GM12878 (cell line): Measurements from ENCODE around the gene TM9SF4. TPM values are rescaled to one million over a fixed set of nuclear protein-coding genes. Genes with fewer than 3 reads are reported as not detected.

Source experiments
- ATAC-seq: fragments of 200-7000 bp; cut with Tn5 transposase; 3 replicates; pipeline ENCODE4 v1.9.1; 2020; ENCODE audit warnings: mild to moderate bottlenecking, moderate library complexity
- BruUV-seq: library from RNA; stranded (reverse); fragments of 400-500 nt; replicated peaks from 2 replicates; lab custom pipeline; 2021; lab: Mats Ljungman, UMichigan
- CTCF ChIA-PET: fragments of 300-600 bp; sonication (Branson Sonifier 250); formaldehyde crosslinking; extraction: SDS; loops from one replicate; lab custom pipeline; 2021; ENCODE audit warnings: inconsistent platforms; lab: Yijun Ruan, JAX
- POLR2A ChIA-PET: fragments of 350-600 bp; formaldehyde crosslinking; extraction: SDS; loops from one replicate; lab custom pipeline; 2021; ENCODE audit warnings: inconsistent platforms; lab: Charles Lee
- RAD21 ChIA-PET: fragments of 300-600 bp; sonication (Branson Sonifier 250); formaldehyde crosslinking; loops from one replicate; lab custom pipeline; 2023; ENCODE audit warnings: antibody characterized with exemption; ENCODE audit not compliant: unreplicated experiment; lab: Charles Lee
- SMC1A ChIA-PET: fragments of 300-600 bp; sonication (Branson Sonifier 250); formaldehyde crosslinking; loops from one replicate; lab custom pipeline; 2023; ENCODE audit not compliant: unreplicated experiment, uncharacterized antibody; lab: Charles Lee
- DNase-seq: peaks from one replicate; pipeline ENCODE4 v3.0.0-alpha.2; 2011; ENCODE audit warnings: low read depth, low spot score
- FAIRE-seq: peaks from 3 replicates; lab custom pipeline; 2011; peaks lifted over from hg19 to GRCh38; lab: Jason Lieb, UNC
- H2AFZ ChIP-seq: 2 replicates; pipeline ENCODE4 v1.6.0; 2011; ENCODE audit warnings: low read depth, low read length, control low read depth; ENCODE audit not compliant: control insufficient read depth
- H3K27ac ChIP-seq: 2 replicates; pipeline ENCODE4 v1.5.1; 2011; ENCODE audit warnings: control low read depth; ENCODE audit not compliant: control insufficient read depth, insufficient read depth
- H3K27me3 ChIP-seq, 2 experiments: replicated peaks in 1 of 2; 2 replicates each; pipeline versions ENCODE4 v1.6.0 to v1.6.1; 2011; ENCODE audit warnings: low read length in 1 of 2; ENCODE audit not compliant: control insufficient read depth in 2 of 2, insufficient read depth in 2 of 2
- H3K36me3 ChIP-seq, 2 experiments: 2 replicates each; pipeline ENCODE4 v1.5.1; 2011; ENCODE audit warnings: low read length in 1 of 2; ENCODE audit not compliant: control insufficient read depth in 2 of 2, insufficient read depth in 2 of 2
- H3K4me1 ChIP-seq: 2 replicates; pipeline ENCODE4 v1.6.1; 2011; ENCODE audit warnings: mild to moderate bottlenecking, low read length, moderate library complexity, mixed read lengths; ENCODE audit not compliant: control insufficient read depth, insufficient read depth
- H3K4me2 ChIP-seq: 2 replicates; pipeline ENCODE4 v1.6.0; 2011; ENCODE audit warnings: control low read depth; ENCODE audit not compliant: control insufficient read depth, insufficient read depth
- H3K4me3 ChIP-seq: fragments of 200-600 bp; sonication (generic); 2 replicates; pipeline ENCODE4 v1.5.1; 2016
- H3K79me2 ChIP-seq: 2 replicates; pipeline ENCODE4 v1.6.0; 2011; ENCODE audit warnings: low read length; ENCODE audit not compliant: control insufficient read depth, insufficient read depth
- H3K9ac ChIP-seq: 2 replicates; pipeline ENCODE4 v1.8.0; 2011; ENCODE audit warnings: low read length, control low read depth, mixed read lengths; ENCODE audit not compliant: control insufficient read depth, insufficient read depth
- H3K9me3 ChIP-seq: replicated peaks from 3 replicates; pipeline ENCODE4 v1.5.1; 2011; ENCODE audit warnings: mild to moderate bottlenecking, low read length; ENCODE audit not compliant: control insufficient read depth, insufficient read depth
- H4K20me1 ChIP-seq: 2 replicates; pipeline ENCODE4 v1.6.0; 2011; ENCODE audit not compliant: control insufficient read depth, insufficient read depth
- BMI1 ChIP-seq: fragments of 450-650 bp; IDR thresholded peaks from 2 replicates; pipeline ENCODE4 v1.6.1; 2016; ENCODE audit warnings: mild to moderate bottlenecking, moderate library complexity, borderline replicate concordance
- EGR1 ChIP-seq, 2 experiments: IDR thresholded peaks; 1 replicate in 1 of 2; 2 replicates in 1 of 2; pipeline ENCODE4 v1.6.1; 2011 to 2012; ENCODE audit warnings: low read depth in 2 of 2, low read length in 2 of 2, borderline replicate concordance in 1 of 2, mild to moderate bottlenecking in 1 of 2, moderate library complexity in 1 of 2
- EP300 ChIP-seq, 2 experiments: fragments of 150-350 bp in 1 of 2; IDR thresholded peaks; 2 replicates each; pipeline ENCODE4 v1.6.1; 2011 to 2012; ENCODE audit warnings: low read depth in 2 of 2, low read length in 2 of 2, borderline replicate concordance in 1 of 2, improper control_type of control experiment in 1 of 2, inconsistent platforms in 1 of 2; ENCODE audit not compliant: control insufficient read depth in 1 of 2
- ESRRA ChIP-seq: IDR thresholded peaks from 2 replicates; pipeline ENCODE4 v1.6.1; 2012; ENCODE audit warnings: mild to moderate bottlenecking, low read length, improper control_type of control experiment
- GABPA ChIP-seq: IDR thresholded peaks from 2 replicates; pipeline ENCODE4 v1.6.1; 2014; ENCODE audit warnings: antibody characterized with exemption, low read depth, mild to moderate bottlenecking, inconsistent platforms
- KDM1A ChIP-seq: fragments of 200-600 bp; sonication (generic); IDR thresholded peaks from 2 replicates; pipeline ENCODE4 v1.6.1; 2016; ENCODE audit warnings: borderline replicate concordance
- MAX ChIP-seq: IDR thresholded peaks from 2 replicates; pipeline ENCODE4 v1.6.1; 2012; ENCODE audit warnings: low read depth, low read length, improper control_type of control experiment
- MLLT1 ChIP-seq: fragments of 450-650 bp; IDR thresholded peaks from 2 replicates; pipeline ENCODE4 v1.6.1; 2016; ENCODE audit warnings: mild to moderate bottlenecking
- MTA3 ChIP-seq: IDR thresholded peaks from 2 replicates; pipeline ENCODE4 v1.6.1; 2012; ENCODE audit warnings: low read length, inconsistent platforms, borderline replicate concordance
- MYC ChIP-seq: IDR thresholded peaks from 2 replicates; pipeline ENCODE4 v1.6.1; 2011; ENCODE audit warnings: mild to moderate bottlenecking, low read length, moderate library complexity, inconsistent platforms; ENCODE audit not compliant: insufficient read depth, insufficient replicate concordance, insufficient read length, severe bottlenecking
- PAX5 ChIP-seq: IDR thresholded peaks from 2 replicates; pipeline ENCODE4 v1.6.1; 2011; ENCODE audit warnings: low read depth, low read length, borderline replicate concordance
- RAD21 ChIP-seq: IDR thresholded peaks from 2 replicates; pipeline ENCODE4 v1.6.1; 2011; ENCODE audit warnings: mild to moderate bottlenecking, low read depth, low read length, moderate library complexity; ENCODE audit not compliant: insufficient read depth
- SIN3A ChIP-seq: IDR thresholded peaks from 2 replicates; pipeline ENCODE4 v1.6.1; 2012; ENCODE audit warnings: low read depth, low read length, improper control_type of control experiment
- SMAD5 ChIP-seq: IDR thresholded peaks from 2 replicates; pipeline ENCODE4 v1.6.1; 2016; ENCODE audit warnings: antibody characterized with exemption, low read depth
- WGBS: methylation state at CpG from one replicate; pipeline ENCODE4 v1.1.6; 2016; ENCODE audit warnings: low lambda C conversion rate; ENCODE audit not compliant: insufficient replicate concordance, insufficient coverage; ENCODE audit errors: missing lambda C conversion rate; 5-methylcytosine and 5-hydroxymethylcytosine counted together
- in situ Hi-C: fragments of 300-500 bp; cut with MboI; formaldehyde crosslinking; loops from 9 replicates; pipeline ENCODE4 v1.14.3; 2018; ENCODE audit warnings: mixed read lengths
- intact Hi-C: fragments of 100-400 bp; cut with micrococcal nuclease; formaldehyde crosslinking; loops from one replicate; pipeline ENCODE4 v1.14.2; 2022; ENCODE audit not compliant: unreplicated experiment
- polyA plus RNA-seq, 11 experiments: library from polyadenylated mRNA; depleted of rRNA in 4 of 11; unstranded in 6 of 11; stranded (reverse) in 5 of 11; fragments of >200 nt; fragmentation: Nextera tagmentation in 4 of 11; fragmentation: Illumina TruSeq in 1 of 11; extraction: Ambion mirVana in 4 of 11; extraction: Trizol in 1 of 11; gene quantifications; 1 replicate in 1 of 11; 2 replicates in 10 of 11; pipeline versions ENCODE4 v1.2.1 to v1.2.3, GENCODE V29; 2011 to 2016; ENCODE audit warnings: inconsistent platforms in 2 of 11, missing spikeins in 2 of 11, low read depth in 1 of 11
- total RNA-seq, 4 experiments: library from RNA; depleted of rRNA in 3 of 4; stranded (reverse); fragments of >200 nt in 3 of 4; fragmentation: Illumina TruSeq in 1 of 4; extraction: Trizol in 1 of 4; gene quantifications; 2 replicates each; pipeline versions ENCODE4 v1.2.1 to v1.2.3, GENCODE V29; 2013 to 2021
- TF ChIP-seq, protein P1 (sequence below): IDR thresholded peaks from 2 replicates; pipeline ENCODE4 v1.6.1; 2012; ENCODE audit warnings: low read depth, low read length, improper control_type of control experiment
- TF ChIP-seq, protein P2 (sequence below): fragments of 450-650 bp; IDR thresholded peaks from 2 replicates; pipeline ENCODE4 v1.6.1; 2017; ENCODE audit warnings: mild to moderate bottlenecking

TM9SF4 gene
- total and polyA plus RNA-seq, 10 of the 15 experiments (the other 5 are each of a cell fraction or from before 2014, with no cell fraction given), result 8.5 to 47.8 (median 24.3) TPM

GRCh38 chr20:32091888-32092346 is 17.6 kb upstream of the TM9SF4 start (continued):
- no peak for TF ChIP-seq BMI1
- no peak for TF ChIP-seq EP300 (IDR thresholded peaks at IDR 0.05; ENCODE audit: borderline replicate concordance in 1 of 2, control insufficient read depth in 1 of 2, low read depth in 2 of 2, low read length in 2 of 2)
- no peak for TF ChIP-seq MYC
- no peak for TF ChIP-seq SMAD5
- TF ChIP-seq ESRRA, result no peak
- TF ChIP-seq MLLT1, result no peak
- TF ChIP-seq, all 136 proteins: peak for 8

DNA sequence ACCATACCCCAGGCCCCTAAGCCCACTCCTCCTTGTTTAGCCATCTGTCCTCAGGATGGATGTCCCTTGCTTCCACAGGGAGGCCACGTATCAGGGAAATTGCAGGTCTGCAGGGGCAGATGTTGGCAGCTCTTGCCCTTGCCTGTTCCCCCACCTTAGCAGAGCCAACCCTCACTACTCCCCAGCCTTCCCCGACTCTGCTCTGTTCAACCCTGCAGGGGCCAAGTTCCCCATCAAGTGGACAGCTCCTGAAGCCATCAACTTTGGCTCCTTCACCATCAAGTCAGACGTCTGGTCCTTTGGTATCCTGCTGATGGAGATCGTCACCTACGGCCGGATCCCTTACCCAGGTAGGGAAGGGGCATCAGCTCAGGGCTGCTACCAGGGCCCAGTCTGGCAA is 10.7 kb upstream of the TM9SF4 start:
- intact Hi-C loops, result loop anchor here (10.0 kb wide), 1 partner anchor 144 kb away; the partner anchor contains the start of gene PDRG1
- in situ Hi-C loops, result loop anchor here (10.0 kb wide), 1 partner anchor 244 kb away; no protein-coding TSS in a partner anchor
- Histone ChIP-seq H3K79me2 (no peaks in the 10 kb centered on the region), H4K20me1 (no peaks in the 10 kb centered on the region), H2AFZ (no peak overlapping the region), H3K27ac (no peak overlapping the region), H3K9me3 (no peaks in the 10 kb centered on the region), H3K27me3 (no peaks in the 10 kb centered on the region), H3K4me1 (no peaks in the 10 kb centered on the region), H3K36me3 (no peaks in the 10 kb centered on the region), H3K9ac (no peak overlapping the region), H3K4me3 (no peak overlapping the region), H3K4me2 (no peak overlapping the region)
- DNase-seq (no peak), ATAC-seq (no peak), FAIRE-seq (no peak)
- ChIA-PET CTCF (interaction anchor here (1.0 kb wide), 1 partner anchor 9 kb away, joined by 3 read pairs; no protein-coding TSS in a partner anchor), RAD21 (interaction anchor here (0.8 kb wide), 1 partner anchor 30 kb away, joined by 3 read pairs; no protein-coding TSS in a partner anchor), SMC1A (interaction anchor here (0.8 kb wide), 1 partner anchor 64 kb away, joined by 4 read pairs; no protein-coding TSS in a partner anchor), POLR2A (no interaction called here)
- 67% methylated on average over 6 of the region's 6 CpGs for WGBS
- BruUV-seq, result no TSS peak
- TF ChIP-seq RAD21, result no peak
- TF ChIP-seq, protein P1, sequence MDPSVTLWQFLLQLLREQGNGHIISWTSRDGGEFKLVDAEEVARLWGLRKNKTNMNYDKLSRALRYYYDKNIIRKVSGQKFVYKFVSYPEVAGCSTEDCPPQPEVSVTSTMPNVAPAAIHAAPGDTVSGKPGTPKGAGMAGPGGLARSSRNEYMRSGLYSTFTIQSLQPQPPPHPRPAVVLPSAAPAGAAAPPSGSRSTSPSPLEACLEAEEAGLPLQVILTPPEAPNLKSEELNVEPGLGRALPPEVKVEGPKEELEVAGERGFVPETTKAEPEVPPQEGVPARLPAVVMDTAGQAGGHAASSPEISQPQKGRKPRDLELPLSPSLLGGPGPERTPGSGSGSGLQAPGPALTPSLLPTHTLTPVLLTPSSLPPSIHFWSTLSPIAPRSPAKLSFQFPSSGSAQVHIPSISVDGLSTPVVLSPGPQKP, result no peak
- TF ChIP-seq, protein P2, sequence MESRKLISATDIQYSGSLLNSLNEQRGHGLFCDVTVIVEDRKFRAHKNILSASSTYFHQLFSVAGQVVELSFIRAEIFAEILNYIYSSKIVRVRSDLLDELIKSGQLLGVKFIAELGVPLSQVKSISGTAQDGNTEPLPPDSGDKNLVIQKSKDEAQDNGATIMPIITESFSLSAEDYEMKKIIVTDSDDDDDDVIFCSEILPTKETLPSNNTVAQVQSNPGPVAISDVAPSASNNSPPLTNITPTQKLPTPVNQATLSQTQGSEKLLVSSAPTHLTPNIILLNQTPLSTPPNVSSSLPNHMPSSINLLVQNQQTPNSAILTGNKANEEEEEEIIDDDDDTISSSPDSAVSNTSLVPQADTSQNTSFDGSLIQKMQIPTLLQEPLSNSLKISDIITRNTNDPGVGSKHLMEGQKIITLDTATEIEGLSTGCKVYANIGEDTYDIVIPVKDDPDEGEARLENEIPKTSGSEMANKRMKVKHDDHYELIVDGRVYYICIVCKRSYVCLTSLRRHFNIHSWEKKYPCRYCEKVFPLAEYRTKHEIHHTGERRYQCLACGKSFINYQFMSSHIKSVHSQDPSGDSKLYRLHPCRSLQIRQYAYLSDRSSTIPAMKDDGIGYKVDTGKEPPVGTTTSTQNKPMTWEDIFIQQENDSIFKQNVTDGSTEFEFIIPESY, result no peak
- no peak for TF ChIP-seq PAX5
- no peak for TF ChIP-seq MAX
- TF ChIP-seq EGR1 (IDR thresholded peaks at IDR 0.05; ENCODE audit: borderline replicate concordance in 1 of 2, low read depth in 2 of 2, low read length in 2 of 2), result no peak
- TF ChIP-seq SIN3A, result no peak
- no peak for TF ChIP-seq KDM1A
- TF ChIP-seq MTA3, result no peak
- TF ChIP-seq GABPA, result no peak
